Measurements from ENCODE around the gene SLC39A3.

DNA sequence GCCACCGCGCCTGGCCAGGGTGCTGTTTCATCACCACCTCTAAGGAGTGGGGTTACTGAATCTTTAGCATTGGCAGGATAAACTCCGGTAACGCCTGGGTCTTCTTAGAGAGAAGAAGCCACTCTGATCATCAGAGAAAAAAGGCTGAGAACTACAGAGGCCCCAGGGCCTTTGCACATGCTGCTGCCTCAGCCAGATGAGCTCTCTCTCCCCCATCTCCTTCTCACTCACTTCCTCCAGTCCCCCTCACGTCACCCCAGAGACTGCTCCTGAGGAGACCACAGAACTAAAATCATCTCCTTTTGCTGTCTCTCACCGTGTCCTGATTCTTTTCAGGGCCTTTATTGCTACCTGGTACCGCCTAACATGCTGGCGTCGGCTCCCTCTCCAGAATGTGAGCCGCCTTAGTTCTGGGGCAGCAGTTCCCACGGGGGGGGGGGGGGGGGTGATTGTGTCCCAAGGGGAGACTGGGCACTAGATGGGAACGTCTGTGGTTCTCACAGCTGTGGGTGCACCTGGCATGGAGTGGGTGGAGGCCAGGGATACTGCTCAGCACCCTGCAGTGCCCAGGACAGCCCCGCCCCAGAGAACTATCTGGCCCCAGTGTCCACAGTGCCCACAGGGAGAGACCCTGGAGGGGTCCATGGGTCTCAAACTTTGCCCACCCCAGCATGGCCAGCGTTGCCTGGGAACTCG lies 13.5 kb downstream of the SLC39A3 start:
- TF ChIP-seq, protein P1, sequence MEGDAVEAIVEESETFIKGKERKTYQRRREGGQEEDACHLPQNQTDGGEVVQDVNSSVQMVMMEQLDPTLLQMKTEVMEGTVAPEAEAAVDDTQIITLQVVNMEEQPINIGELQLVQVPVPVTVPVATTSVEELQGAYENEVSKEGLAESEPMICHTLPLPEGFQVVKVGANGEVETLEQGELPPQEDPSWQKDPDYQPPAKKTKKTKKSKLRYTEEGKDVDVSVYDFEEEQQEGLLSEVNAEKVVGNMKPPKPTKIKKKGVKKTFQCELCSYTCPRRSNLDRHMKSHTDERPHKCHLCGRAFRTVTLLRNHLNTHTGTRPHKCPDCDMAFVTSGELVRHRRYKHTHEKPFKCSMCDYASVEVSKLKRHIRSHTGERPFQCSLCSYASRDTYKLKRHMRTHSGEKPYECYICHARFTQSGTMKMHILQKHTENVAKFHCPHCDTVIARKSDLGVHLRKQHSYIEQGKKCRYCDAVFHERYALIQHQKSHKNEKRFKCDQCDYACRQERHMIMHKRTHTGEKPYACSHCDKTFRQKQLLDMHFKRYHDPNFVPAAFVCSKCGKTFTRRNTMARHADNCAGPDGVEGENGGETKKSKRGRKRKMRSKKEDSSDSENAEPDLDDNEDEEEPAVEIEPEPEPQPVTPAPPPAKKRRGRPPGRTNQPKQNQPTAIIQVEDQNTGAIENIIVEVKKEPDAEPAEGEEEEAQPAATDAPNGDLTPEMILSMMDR (IDR thresholded peaks at IDR 0.05) = no peak
- TF ChIP-seq ZFX (IDR thresholded peaks at IDR 0.05; ENCODE audit: borderline replicate concordance) = no peak
